T47D (cell line): ENCODE measurements around the gene ZHX3.

Source experiments
- DNase-seq, 2 experiments: peaks; one replicate each; pipeline versions ENCODE4 v3.0.0 to v3.0.0-alpha.2; 2011 to 2012; ENCODE audit warnings: low read depth in 1 of 2, low spot score in 1 of 2
- JUND ChIP-seq: IDR thresholded peaks from 2 replicates; pipeline ENCODE4 v1.6.1; 2012; ENCODE audit warnings: low read depth
- in situ Hi-C: cut with HindIII; loops from 2 replicates; pipeline ENCODE4 v1.10.0; 2016; ENCODE audit warnings: low sequenced_read_pairs, low pct_unique_long_range_greater_than_20kb

Gene ZHX3

DNA sequence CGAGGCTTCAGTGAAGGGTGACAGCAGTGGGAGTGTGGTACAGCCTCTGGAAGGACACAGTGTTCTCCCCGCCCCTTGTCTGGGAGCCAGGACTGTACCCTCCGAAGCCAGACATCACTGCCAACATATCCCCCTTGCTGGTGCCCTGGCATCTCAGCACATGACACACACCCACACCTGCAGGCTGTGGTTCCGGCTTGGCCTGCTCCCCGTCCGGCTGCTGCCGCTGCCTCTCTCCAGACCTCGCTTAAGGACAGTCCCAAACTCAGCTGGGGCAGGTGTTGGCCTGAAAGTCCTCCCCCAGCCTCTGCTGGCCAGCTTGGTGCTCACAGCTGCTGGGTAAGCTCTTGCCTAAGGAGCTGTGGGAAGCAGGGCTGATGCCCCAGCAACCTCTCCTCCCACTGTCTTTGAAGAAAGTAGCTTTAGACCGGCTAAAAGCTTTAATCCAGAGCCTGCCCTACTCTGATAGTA is 42.0 kb upstream of the ZHX3 start:
- DNase-seq: no peak
- TF ChIP-seq JUND: no peak
- in situ Hi-C loops: no loop called here

- no peak for DNase-seq
- no peak for TF ChIP-seq JUND
- in situ Hi-C loops: no loop called here
Observed at GRCh38 chr20:41358717-41359116, 41.2 kb upstream of the ZHX3 start.

DNA sequence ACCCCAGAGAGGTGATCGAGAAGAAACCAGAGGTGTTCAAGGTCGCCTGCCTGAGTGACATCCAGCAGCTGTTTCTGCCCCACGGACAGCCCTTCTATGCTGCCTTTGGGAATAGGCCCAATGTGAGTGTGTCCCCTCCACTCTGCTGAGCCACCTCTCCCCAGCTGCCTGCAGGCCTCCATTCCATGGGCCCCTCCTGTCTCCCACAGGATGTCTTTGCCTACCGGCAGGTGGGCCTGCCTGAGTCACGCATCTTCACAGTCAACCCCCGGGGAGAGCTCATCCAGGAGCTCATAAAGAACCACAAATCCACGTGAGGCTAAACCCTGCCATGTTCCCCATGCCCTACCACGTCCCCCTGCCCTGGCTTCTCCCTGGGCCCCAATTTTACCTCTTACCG is 40.7 kb upstream of the ZHX3 start:
- in situ Hi-C loops: no loop called here
- no peak for DNase-seq
- no peak for TF ChIP-seq JUND

GRCh38 chr20:41357424-41358163 is 40.1 kb upstream of the ZHX3 start:
- TF ChIP-seq JUND: no peak
- in situ Hi-C loops: no loop called here
- no peak for DNase-seq

GRCh38 chr20:41356951-41357350 is 39.4 kb upstream of the ZHX3 start:
- no peak for DNase-seq
- TF ChIP-seq JUND: no peak
- in situ Hi-C loops: no loop called here

DNA sequence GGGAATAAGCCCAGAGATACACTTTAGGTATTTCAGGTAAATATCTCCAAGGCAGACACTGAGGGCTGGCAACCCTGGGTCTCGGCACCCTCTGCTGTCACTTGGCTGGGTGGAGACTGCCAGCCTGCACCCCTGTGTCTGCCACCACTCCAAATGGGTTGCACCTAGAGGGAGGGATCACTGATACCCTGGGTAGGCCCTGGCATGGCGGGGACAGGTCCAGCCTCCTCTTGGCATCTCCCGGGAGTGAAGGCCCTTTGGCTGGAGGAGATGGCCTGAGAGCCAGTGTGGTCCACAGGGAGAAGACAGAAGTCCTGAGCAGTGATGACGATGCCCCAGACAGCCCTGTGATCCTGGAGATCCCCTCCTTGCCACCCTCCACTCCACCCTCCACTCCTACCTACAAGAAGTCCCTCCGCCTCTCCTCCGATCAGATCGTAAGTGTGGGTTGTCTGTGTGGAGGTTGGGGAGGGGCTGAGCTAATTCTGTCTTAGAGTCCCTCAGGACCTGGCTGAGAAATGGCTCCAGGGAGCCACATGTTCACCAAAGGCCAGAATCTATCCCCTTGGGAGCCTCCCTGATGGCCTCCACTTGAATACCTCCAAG is 38.2 kb upstream of the ZHX3 start:
- in situ Hi-C loops: no loop called here
- DNase-seq: no peak
- no peak for TF ChIP-seq JUND

GRCh38 chr20:41355192-41355591 is 37.7 kb upstream of the ZHX3 start:
- DNase-seq: no peak
- no peak for TF ChIP-seq JUND
- in situ Hi-C loops: no loop called here

GRCh38 chr20:41353530-41353929 is 36.0 kb upstream of the ZHX3 start:
- in situ Hi-C loops: no loop called here
- no peak for TF ChIP-seq JUND
- DNase-seq: no peak

DNA sequence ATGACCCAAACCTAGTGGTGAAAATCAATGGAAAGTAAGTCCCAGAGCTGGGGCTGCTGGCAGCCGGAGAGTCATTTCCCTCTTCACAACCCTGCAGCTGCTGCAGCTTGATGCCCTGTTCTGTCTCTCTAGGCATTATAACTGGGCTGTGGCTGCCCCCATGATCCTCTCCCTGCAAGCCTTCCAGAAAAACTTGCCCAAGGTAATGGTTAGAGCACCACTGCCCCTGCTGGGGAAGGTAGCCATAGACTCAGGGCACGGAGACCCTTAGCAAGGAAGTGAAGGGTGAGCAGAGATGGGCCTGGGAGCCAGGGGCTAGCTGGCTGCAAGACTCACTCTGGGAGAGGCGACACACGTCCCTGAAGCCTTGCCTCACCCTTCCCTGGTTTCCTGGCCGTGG is 35.1 kb upstream of the ZHX3 start:
- DNase-seq: no peak

DNA sequence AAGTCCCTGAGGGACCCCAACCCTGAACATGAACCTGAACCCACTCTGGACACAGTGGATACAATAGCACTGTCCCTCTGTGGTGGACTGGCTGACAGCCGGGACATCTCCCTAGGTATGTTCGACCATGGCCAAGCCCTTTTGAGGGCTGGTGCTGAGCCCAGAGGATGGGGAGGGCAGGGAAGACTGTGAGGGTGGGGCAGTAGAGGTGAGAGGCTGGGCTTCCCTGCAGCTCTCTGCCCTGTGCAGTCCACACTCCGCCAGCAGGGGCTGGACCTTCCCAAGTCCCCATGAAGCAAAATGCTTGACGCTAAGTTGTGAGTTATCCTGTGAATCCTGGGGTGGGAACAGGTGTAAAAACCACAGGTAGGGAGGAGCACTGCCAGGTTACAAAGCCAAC is 34.6 kb upstream of the ZHX3 start:
- no peak for DNase-seq
- in situ Hi-C loops: no loop called here
- no peak for TF ChIP-seq JUND

More for the DNA sequence above, 35.1 kb upstream of the ZHX3 start:
- TF ChIP-seq JUND: no peak
- in situ Hi-C loops: no loop called here

GRCh38 chr20:41350408-41350962 is 33.0 kb upstream of the ZHX3 start:
- DNase-seq: no peak
- in situ Hi-C loops: no loop called here
- no peak for TF ChIP-seq JUND

GRCh38 chr20:41349943-41350342 is 32.4 kb upstream of the ZHX3 start:
- in situ Hi-C loops: no loop called here
- TF ChIP-seq JUND: no peak
- DNase-seq: no peak

DNA sequence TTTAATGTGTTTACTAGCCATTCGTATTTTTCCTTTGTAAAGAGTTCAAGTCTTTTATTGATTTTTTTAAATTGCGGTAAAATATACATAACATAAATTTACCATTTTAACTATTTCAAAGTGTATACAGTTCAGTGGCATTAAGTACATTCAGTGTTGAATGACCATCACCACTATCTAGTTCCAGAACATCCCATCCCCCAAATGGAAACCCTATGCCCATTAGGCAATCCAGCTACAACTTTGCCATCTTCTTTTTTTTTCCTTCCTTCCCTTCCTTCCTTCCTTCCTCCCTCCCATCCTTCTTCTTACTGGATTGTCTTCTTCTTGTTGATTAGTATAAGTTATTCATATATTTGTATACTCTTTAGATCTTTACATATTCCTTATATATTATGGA is 31.7 kb upstream of the ZHX3 start:
- in situ Hi-C loops: no loop called here
- no peak for DNase-seq
- TF ChIP-seq JUND: no peak
